Keratinocyte (primary cell): ENCODE measurements around the gene ZNF343. TPM values are rescaled to one million over a fixed set of nuclear protein-coding genes. Genes with fewer than 3 reads are reported as not detected.

Experiments
- DNase-seq: peaks from one replicate; pipeline ENCODE4 v3.0.0-alpha.2; 2011; ENCODE audit warnings: low read depth, missing footprints, low spot score
- FAIRE-seq: peaks from 2 replicates; lab custom pipeline; 2011; peaks lifted over from hg19 to GRCh38; lab: Jason Lieb, UNC
- H2AFZ ChIP-seq: 2 replicates; pipeline ENCODE4 v1.6.0; 2012; ENCODE audit warnings: low read length, control low read depth, inconsistent platforms; ENCODE audit not compliant: control insufficient read depth
- H3K27ac ChIP-seq: 2 replicates; pipeline ENCODE4 v1.5.1; 2011; ENCODE audit warnings: low read length; ENCODE audit not compliant: control insufficient read depth, insufficient read depth
- H3K27me3 ChIP-seq: 3 replicates; pipeline ENCODE4 v1.6.0; 2011; ENCODE audit warnings: low read length; ENCODE audit not compliant: control insufficient read depth, insufficient read depth; ENCODE audit errors: extremely low read depth
- H3K36me3 ChIP-seq, 2 experiments: 2 replicates in 1 of 2; 3 replicates in 1 of 2; pipeline ENCODE4 v1.5.1; 2011; ENCODE audit warnings: low read length in 2 of 2, mild to moderate bottlenecking in 1 of 2; ENCODE audit not compliant: control insufficient read depth in 2 of 2, insufficient read depth in 2 of 2; ENCODE audit errors: extremely low read depth in 1 of 2
- H3K4me1 ChIP-seq: 3 replicates; pipeline ENCODE4 v1.5.1; 2011; ENCODE audit warnings: low read length; ENCODE audit not compliant: control insufficient read depth, insufficient read depth; ENCODE audit errors: extremely low read depth
- H3K4me2 ChIP-seq: 3 replicates; pipeline ENCODE4 v1.6.0; 2011; ENCODE audit warnings: low read depth, low read length; ENCODE audit not compliant: control insufficient read depth, insufficient read depth; ENCODE audit errors: extremely low read depth
- H3K4me3 ChIP-seq, 3 experiments: fragments of 200-600 bp in 1 of 3; sonication (generic) in 1 of 3; 2 replicates in 2 of 3; 3 replicates in 1 of 3; pipeline ENCODE4 v1.5.1; 2011 to 2016; ENCODE audit warnings: low read length in 3 of 3, mild to moderate bottlenecking in 3 of 3, control low read depth in 2 of 3, inconsistent platforms in 1 of 3, low read depth in 1 of 3, mixed read lengths in 1 of 3, mixed run types in 1 of 3, moderate library complexity in 1 of 3; ENCODE audit not compliant: control insufficient read depth in 2 of 3, insufficient read depth in 2 of 3; ENCODE audit errors: extremely low read depth in 1 of 3
- H3K79me2 ChIP-seq: 2 replicates; pipeline ENCODE4 v1.6.0; 2012; ENCODE audit warnings: low read length; ENCODE audit not compliant: control insufficient read depth, insufficient read depth
- H3K9ac ChIP-seq: 3 replicates; pipeline ENCODE4 v1.6.0; 2011; ENCODE audit warnings: low read length; ENCODE audit not compliant: control insufficient read depth, insufficient read depth; ENCODE audit errors: extremely low read depth
- H3K9me1 ChIP-seq: 3 replicates; pipeline ENCODE4 v1.6.0; 2011; ENCODE audit warnings: low read length; ENCODE audit not compliant: control insufficient read depth, insufficient read depth; ENCODE audit errors: extremely low read depth
- H3K9me3 ChIP-seq: 2 replicates; pipeline ENCODE4 v1.5.1; 2012; ENCODE audit warnings: low read depth, low read length; ENCODE audit not compliant: control insufficient read depth
- H4K20me1 ChIP-seq: 3 replicates; pipeline ENCODE4 v1.6.0; 2011; ENCODE audit warnings: low read length; ENCODE audit not compliant: control insufficient read depth, insufficient read depth; ENCODE audit errors: extremely low read depth
- CTCF ChIP-seq, 3 experiments: IDR thresholded peaks in 1 of 3; conservative IDR thresholded peaks in 1 of 3; optimal IDR thresholded peaks in 1 of 3; 2 replicates in 2 of 3; 3 replicates in 1 of 3; pipeline versions ENCODE3 to v1.5.1; 2011; ENCODE audit warnings: low read length in 3 of 3, mild to moderate bottlenecking in 3 of 3, moderate library complexity in 2 of 3, control low read depth in 1 of 3, inconsistent platforms in 1 of 3; ENCODE audit not compliant: insufficient read depth in 2 of 3; ENCODE audit errors: extremely low read depth in 1 of 3
- EZH2 ChIP-seq: IDR thresholded peaks from one replicate; pipeline ENCODE4 v1.6.1; 2012; ENCODE audit warnings: inconsistent platforms, mild to moderate bottlenecking, low read length, moderate library complexity
- dilution Hi-C: fragments of 300-500 bp; cut with MboI; formaldehyde crosslinking; loops from one replicate; pipeline ENCODE4 v1.7.0; 2020; ENCODE audit warnings: low sequenced_read_pairs; ENCODE audit not compliant: extremely low pct_ligation_motif_present
- polyA plus RNA-seq, 5 experiments: library from polyadenylated mRNA; depleted of rRNA in 3 of 5; stranded (reverse) in 3 of 5; stranded (forward) in 1 of 5; unstranded in 1 of 5; fragments of >200 nt; gene quantifications; 1 replicate in 1 of 5; 2 replicates in 3 of 5; 3 replicates in 1 of 5; pipeline versions ENCODE4 v1.2.1 to v1.2.3, GENCODE V29; 2011 to 2012; ENCODE audit warnings: missing spikeins in 2 of 5, low read depth in 1 of 5, low replicate concordance in 1 of 5

Gene ZNF343
- polyA plus RNA-seq, 1 donor (not counting 4 experiments of a cell fraction or from before 2014, with no cell fraction given): 11.7 TPM

GRCh38 chr20:2535711-2536559, 27.2 kb upstream of the ZNF343 start:
- dilution Hi-C loops: no loop called here
- H3K4me2 ChIP-seq: no peak overlapping the region
- TF ChIP-seq EZH2: no peak
- no peak for TF ChIP-seq CTCF (optimal IDR thresholded peaks at IDR 0.05 in 1 of 3, IDR thresholded peaks at IDR 0.05 in 1 of 3, conservative IDR thresholded peaks at IDR 0.05 in 1 of 3; ENCODE audit: extremely low read depth in 1 of 3, insufficient read depth in 2 of 3, low read length in 3 of 3)

GRCh38 chr20:2533118-2533517, 24.4 kb upstream of the ZNF343 start:
- TF ChIP-seq EZH2 (no peak), CTCF (optimal IDR thresholded peaks at IDR 0.05 in 1 of 3, IDR thresholded peaks at IDR 0.05 in 1 of 3, conservative IDR thresholded peaks at IDR 0.05 in 1 of 3; ENCODE audit: extremely low read depth in 1 of 3, insufficient read depth in 2 of 3, low read length in 3 of 3) (no peak)
- H3K79me2 ChIP-seq: no peaks in the 10 kb centered on the region
- dilution Hi-C loops: no loop called here
- no peak overlapping the region for H3K9ac ChIP-seq
- DNase-seq: no peak
- H3K9me1 ChIP-seq: no peaks in the 10 kb centered on the region
- no peaks in the 10 kb centered on the region for H3K36me3 ChIP-seq
- H3K9me3 ChIP-seq: no peaks in the 10 kb centered on the region
- H3K4me2 ChIP-seq: no peak overlapping the region
- H4K20me1 ChIP-seq: no peaks in the 10 kb centered on the region
- no peak overlapping the region for H3K4me3 ChIP-seq
- H3K4me1 ChIP-seq: no peaks in the 10 kb centered on the region
- FAIRE-seq: no peak
- no peak overlapping the region for H2AFZ ChIP-seq
- H3K27me3 ChIP-seq: peaks cover 47% of the 10 kb centered on the region
- no peak overlapping the region for H3K27ac ChIP-seq

More at GRCh38 chr20:2535711-2536559, 27.2 kb upstream of the ZNF343 start:
- no peaks in the 10 kb centered on the region for H3K9me1 ChIP-seq
- no peaks in the 10 kb centered on the region for H3K36me3 ChIP-seq
- H3K79me2 ChIP-seq: no peaks in the 10 kb centered on the region
- H2AFZ ChIP-seq: no peak overlapping the region
- H4K20me1 ChIP-seq: no peaks in the 10 kb centered on the region
- H3K9ac ChIP-seq: no peak overlapping the region
- DNase-seq (no peak), FAIRE-seq (no peak)
- H3K9me3 ChIP-seq: no peaks in the 10 kb centered on the region
- no peak overlapping the region for H3K4me3 ChIP-seq
- peaks cover 57% of the 10 kb centered on the region for H3K27me3 ChIP-seq
- no peak overlapping the region for H3K27ac ChIP-seq
- H3K4me1 ChIP-seq: no peaks in the 10 kb centered on the region
